RPMI8226 (cell line): ENCODE measurements around the gene UTS2B.
A peak's percentile ranks its signal among the peaks of the same experiment; 100 is the strongest.

Source experiments
- DNase-seq: peaks from one replicate; pipeline ENCODE4 v3.0.0-alpha.2; 2015

UTS2B gene

GRCh38 chr3:191350396-191351090, 20.2 kb upstream of the UTS2B start:
- DNase-seq, result no peak

GRCh38 chr3:191348098-191348497, 17.8 kb upstream of the UTS2B start:
- no peak for DNase-seq

GRCh38 chr3:191347228-191347627, 16.9 kb upstream of the UTS2B start:
- DNase-seq, result no peak

- peak; percentile 57 for DNase-seq
These were observed 15.0 kb upstream of the UTS2B start for GRCh38 chr3:191345334-191345733.

- DNase-seq, result no peak
These were observed 13.6 kb upstream of the UTS2B start for GRCh38 chr3:191343913-191344312.

- no peak for DNase-seq
These were observed 12.8 kb upstream of the UTS2B start for GRCh38 chr3:191343115-191343514.

- DNase-seq, result no peak
These were observed 12.1 kb upstream of the UTS2B start for GRCh38 chr3:191342411-191342810.

- DNase-seq, result no peak
These were observed 11.7 kb upstream of the UTS2B start for GRCh38 chr3:191342006-191342405.

- no peak for DNase-seq
These were observed 10.6 kb upstream of the UTS2B start for GRCh38 chr3:191340966-191341365.

GRCh38 chr3:191340351-191340750, 10.0 kb upstream of the UTS2B start:
- DNase-seq, result no peak

- no peak for DNase-seq
These were observed 9.1 kb upstream of the UTS2B start for GRCh38 chr3:191339316-191339917.

GRCh38 chr3:191338177-191338488, 7.8 kb upstream of the UTS2B start:
- DNase-seq, result no peak

GRCh38 chr3:191336833-191337232, 6.5 kb upstream of the UTS2B start:
- no peak for DNase-seq

GRCh38 chr3:191334346-191334893, 4.1 kb upstream of the UTS2B start:
- DNase-seq, result no peak

GRCh38 chr3:191333298-191333880, 3.1 kb upstream of the UTS2B start:
- DNase-seq, result no peak

- no peak for DNase-seq
These were observed 1.1 kb upstream of the UTS2B start for GRCh38 chr3:191331388-191331787.

GRCh38 chr3:191330530-191331048, 263 bp upstream of the UTS2B start:
- DNase-seq, result no peak

GRCh38 chr3:191328962-191329653, 1.2 kb downstream of the UTS2B start, which contains the start of gene CCDC50:
TSS of gene CCDC50 (plus strand) at chr3:191329394. CDS start at chr3:191329675, 281 bp downstream.
- peak; percentile 90 for DNase-seq

- DNase-seq, result no peak
These were observed 1.9 kb downstream of the UTS2B start for GRCh38 chr3:191328383-191328961.

GRCh38 chr3:191327526-191327925, 2.8 kb downstream of the UTS2B start:
- no peak for DNase-seq

- DNase-seq, result no peak
These were observed 5.4 kb downstream of the UTS2B start for GRCh38 chr3:191324936-191325335.

GRCh38 chr3:191321019-191321767, 9.1 kb downstream of the UTS2B start:
- no peak for DNase-seq
